Keratinocyte (primary cell): Measurements from ENCODE around the gene USP46. TPM values are rescaled to one million over a fixed set of nuclear protein-coding genes. Genes with fewer than 3 reads are reported as not detected.
A peak's percentile ranks its signal among the peaks of the same experiment; 100 is the strongest.

Experiments used
- DNase-seq: peaks from one replicate; pipeline ENCODE4 v3.0.0-alpha.2; 2011; ENCODE audit warnings: low read depth, missing footprints, low spot score
- FAIRE-seq: peaks from 2 replicates; lab custom pipeline; 2011; peaks lifted over from hg19 to GRCh38; lab: Jason Lieb, UNC
- H2AFZ ChIP-seq: 2 replicates; pipeline ENCODE4 v1.6.0; 2012; ENCODE audit warnings: low read length, control low read depth, inconsistent platforms; ENCODE audit not compliant: control insufficient read depth
- H3K27ac ChIP-seq: 2 replicates; pipeline ENCODE4 v1.5.1; 2011; ENCODE audit warnings: low read length; ENCODE audit not compliant: control insufficient read depth, insufficient read depth
- H3K27me3 ChIP-seq: 3 replicates; pipeline ENCODE4 v1.6.0; 2011; ENCODE audit warnings: low read length; ENCODE audit not compliant: control insufficient read depth, insufficient read depth; ENCODE audit errors: extremely low read depth
- H3K36me3 ChIP-seq, 2 experiments: 2 replicates in 1 of 2; 3 replicates in 1 of 2; pipeline ENCODE4 v1.5.1; 2011; ENCODE audit warnings: low read length in 2 of 2, mild to moderate bottlenecking in 1 of 2; ENCODE audit not compliant: control insufficient read depth in 2 of 2, insufficient read depth in 2 of 2; ENCODE audit errors: extremely low read depth in 1 of 2
- H3K4me1 ChIP-seq: 3 replicates; pipeline ENCODE4 v1.5.1; 2011; ENCODE audit warnings: low read length; ENCODE audit not compliant: control insufficient read depth, insufficient read depth; ENCODE audit errors: extremely low read depth
- H3K4me2 ChIP-seq: 3 replicates; pipeline ENCODE4 v1.6.0; 2011; ENCODE audit warnings: low read depth, low read length; ENCODE audit not compliant: control insufficient read depth, insufficient read depth; ENCODE audit errors: extremely low read depth
- H3K4me3 ChIP-seq, 3 experiments: fragments of 200-600 bp in 1 of 3; sonication (generic) in 1 of 3; 2 replicates in 2 of 3; 3 replicates in 1 of 3; pipeline ENCODE4 v1.5.1; 2011 to 2016; ENCODE audit warnings: low read length in 3 of 3, mild to moderate bottlenecking in 3 of 3, control low read depth in 2 of 3, inconsistent platforms in 1 of 3, low read depth in 1 of 3, mixed read lengths in 1 of 3, mixed run types in 1 of 3, moderate library complexity in 1 of 3; ENCODE audit not compliant: control insufficient read depth in 2 of 3, insufficient read depth in 2 of 3; ENCODE audit errors: extremely low read depth in 1 of 3
- H3K79me2 ChIP-seq: 2 replicates; pipeline ENCODE4 v1.6.0; 2012; ENCODE audit warnings: low read length; ENCODE audit not compliant: control insufficient read depth, insufficient read depth
- H3K9ac ChIP-seq: 3 replicates; pipeline ENCODE4 v1.6.0; 2011; ENCODE audit warnings: low read length; ENCODE audit not compliant: control insufficient read depth, insufficient read depth; ENCODE audit errors: extremely low read depth
- H3K9me1 ChIP-seq: 3 replicates; pipeline ENCODE4 v1.6.0; 2011; ENCODE audit warnings: low read length; ENCODE audit not compliant: control insufficient read depth, insufficient read depth; ENCODE audit errors: extremely low read depth
- H3K9me3 ChIP-seq: 2 replicates; pipeline ENCODE4 v1.5.1; 2012; ENCODE audit warnings: low read depth, low read length; ENCODE audit not compliant: control insufficient read depth
- H4K20me1 ChIP-seq: 3 replicates; pipeline ENCODE4 v1.6.0; 2011; ENCODE audit warnings: low read length; ENCODE audit not compliant: control insufficient read depth, insufficient read depth; ENCODE audit errors: extremely low read depth
- EZH2 ChIP-seq: IDR thresholded peaks from one replicate; pipeline ENCODE4 v1.6.1; 2012; ENCODE audit warnings: inconsistent platforms, mild to moderate bottlenecking, low read length, moderate library complexity
- dilution Hi-C: fragments of 300-500 bp; cut with MboI; formaldehyde crosslinking; loops from one replicate; pipeline ENCODE4 v1.7.0; 2020; ENCODE audit warnings: low sequenced_read_pairs; ENCODE audit not compliant: extremely low pct_ligation_motif_present
- polyA plus RNA-seq, 5 experiments: library from polyadenylated mRNA; depleted of rRNA in 3 of 5; stranded (reverse) in 3 of 5; stranded (forward) in 1 of 5; unstranded in 1 of 5; fragments of >200 nt; gene quantifications; 1 replicate in 1 of 5; 2 replicates in 3 of 5; 3 replicates in 1 of 5; pipeline versions ENCODE4 v1.2.1 to v1.2.3, GENCODE V29; 2011 to 2012; ENCODE audit warnings: missing spikeins in 2 of 5, low read depth in 1 of 5, low replicate concordance in 1 of 5
- TF ChIP-seq, protein P1 (sequence below), 3 experiments: IDR thresholded peaks in 1 of 3; conservative IDR thresholded peaks in 1 of 3; optimal IDR thresholded peaks in 1 of 3; 2 replicates in 2 of 3; 3 replicates in 1 of 3; pipeline versions ENCODE3 to v1.5.1; 2011; ENCODE audit warnings: low read length in 3 of 3, mild to moderate bottlenecking in 3 of 3, moderate library complexity in 2 of 3, control low read depth in 1 of 3, inconsistent platforms in 1 of 3; ENCODE audit not compliant: insufficient read depth in 2 of 3; ENCODE audit errors: extremely low read depth in 1 of 3

The USP46 gene
- polyA plus RNA-seq, 1 donor (not counting 4 experiments of a cell fraction or from before 2014, with no cell fraction given): 20.4 TPM

DNA sequence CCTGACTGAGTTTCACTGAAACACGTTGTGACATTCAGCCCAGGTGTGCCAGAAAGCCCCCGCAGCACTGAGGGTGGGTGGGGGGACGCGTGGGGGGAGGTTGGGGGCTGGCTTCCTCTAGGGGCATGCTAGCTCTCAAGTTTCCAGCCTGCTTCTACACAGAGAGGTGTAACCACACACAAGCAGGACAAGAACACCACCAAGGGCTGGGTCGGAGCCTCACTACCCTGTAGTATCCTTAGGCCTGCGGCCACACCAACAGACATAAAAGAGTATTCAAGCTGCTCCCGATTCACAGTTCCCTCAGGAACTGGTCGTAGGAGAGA is 1.8 kb downstream of the USP46 start:
- no peak for FAIRE-seq
- no peak overlapping the region for H2AFZ ChIP-seq

DNA sequence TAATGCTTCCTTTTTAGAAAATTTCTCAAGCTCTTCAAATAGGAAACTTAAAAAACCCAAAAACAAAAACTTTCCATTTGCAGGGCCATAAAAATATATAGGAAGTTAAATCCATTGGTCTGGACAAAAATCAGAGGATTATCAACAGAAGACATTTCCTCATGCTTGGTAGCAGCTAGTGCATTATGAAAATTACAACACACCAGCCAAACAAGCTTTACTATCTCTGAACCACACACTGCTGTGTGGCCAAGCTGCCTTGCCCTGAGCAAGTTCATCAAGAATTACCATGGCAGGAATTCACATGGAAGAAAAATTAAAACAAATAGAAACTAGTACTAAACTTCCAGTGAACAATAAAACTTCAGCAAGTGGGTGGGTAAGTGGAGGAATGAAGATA is 3.6 kb downstream of the USP46 start:
- Histone ChIP-seq H3K4me3 (no peak overlapping the region), H3K27ac (no peak overlapping the region), H2AFZ (no peak overlapping the region), H3K79me2 (peaks cover 47% of the 10 kb centered on the region), H3K9me3 (no peaks in the 10 kb centered on the region), H3K27me3 (no peaks in the 10 kb centered on the region), H3K4me1 (peaks cover 16% of the 10 kb centered on the region), H3K4me2 (no peak overlapping the region), H3K9me1 (no peaks in the 10 kb centered on the region), H3K36me3 (no peaks in the 10 kb centered on the region), H3K9ac (no peak overlapping the region), H4K20me1 (no peaks in the 10 kb centered on the region)
- FAIRE-seq: no peak
- TF ChIP-seq, protein P1, sequence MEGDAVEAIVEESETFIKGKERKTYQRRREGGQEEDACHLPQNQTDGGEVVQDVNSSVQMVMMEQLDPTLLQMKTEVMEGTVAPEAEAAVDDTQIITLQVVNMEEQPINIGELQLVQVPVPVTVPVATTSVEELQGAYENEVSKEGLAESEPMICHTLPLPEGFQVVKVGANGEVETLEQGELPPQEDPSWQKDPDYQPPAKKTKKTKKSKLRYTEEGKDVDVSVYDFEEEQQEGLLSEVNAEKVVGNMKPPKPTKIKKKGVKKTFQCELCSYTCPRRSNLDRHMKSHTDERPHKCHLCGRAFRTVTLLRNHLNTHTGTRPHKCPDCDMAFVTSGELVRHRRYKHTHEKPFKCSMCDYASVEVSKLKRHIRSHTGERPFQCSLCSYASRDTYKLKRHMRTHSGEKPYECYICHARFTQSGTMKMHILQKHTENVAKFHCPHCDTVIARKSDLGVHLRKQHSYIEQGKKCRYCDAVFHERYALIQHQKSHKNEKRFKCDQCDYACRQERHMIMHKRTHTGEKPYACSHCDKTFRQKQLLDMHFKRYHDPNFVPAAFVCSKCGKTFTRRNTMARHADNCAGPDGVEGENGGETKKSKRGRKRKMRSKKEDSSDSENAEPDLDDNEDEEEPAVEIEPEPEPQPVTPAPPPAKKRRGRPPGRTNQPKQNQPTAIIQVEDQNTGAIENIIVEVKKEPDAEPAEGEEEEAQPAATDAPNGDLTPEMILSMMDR (optimal IDR thresholded peaks at IDR 0.05 in 1 of 3, IDR thresholded peaks at IDR 0.05 in 1 of 3, conservative IDR thresholded peaks at IDR 0.05 in 1 of 3; ENCODE audit: extremely low read depth in 1 of 3, insufficient read depth in 2 of 3, low read length in 3 of 3): no peak
- no peak for TF ChIP-seq EZH2
- no peak for DNase-seq
- dilution Hi-C loops: no loop called here

More for the DNA sequence above, 1.8 kb downstream of the USP46 start:
- no peak overlapping the region for H3K27ac ChIP-seq
- peak overlapping the region; percentile 90 for H3K4me2 ChIP-seq
- no peak overlapping the region for H3K9ac ChIP-seq
- H3K79me2 ChIP-seq: peaks cover 35% of the 10 kb centered on the region
- dilution Hi-C loops: no loop called here
- peaks cover 0 to 2% of the 10 kb centered on the region in 2 experiments for H3K36me3 ChIP-seq
- no peaks in the 10 kb centered on the region for H3K27me3 ChIP-seq
- H3K4me1 ChIP-seq: peaks cover 16% of the 10 kb centered on the region
- no peak for DNase-seq
- no peaks in the 10 kb centered on the region for H4K20me1 ChIP-seq
- H3K9me3 ChIP-seq: no peaks in the 10 kb centered on the region
- no peaks in the 10 kb centered on the region for H3K9me1 ChIP-seq
- no peak for TF ChIP-seq EZH2
- TF ChIP-seq, protein P1 (optimal IDR thresholded peaks at IDR 0.05 in 1 of 3, IDR thresholded peaks at IDR 0.05 in 1 of 3, conservative IDR thresholded peaks at IDR 0.05 in 1 of 3; ENCODE audit: extremely low read depth in 1 of 3, insufficient read depth in 2 of 3, low read length in 3 of 3): no peak
- no peak overlapping the region for H3K4me3 ChIP-seq
